HEK293 (cell line): Measurements from ENCODE around the gene KANK3.

Source experiments
- ATF2 ChIP-seq: fragments of 450-650 bp; formaldehyde crosslinking; IDR thresholded peaks from 2 replicates; pipeline ENCODE4 v1.5.1; 2016; ENCODE audit warnings: missing biosample characterization, missing genetic modification characterization, low read depth
- CTCF ChIP-seq: fragments of 450-650 bp; formaldehyde crosslinking; IDR thresholded peaks from 2 replicates; pipeline ENCODE4 v1.5.1; 2016; ENCODE audit warnings: missing biosample characterization, missing genetic modification characterization
- REST ChIP-seq: fragments of 450-650 bp; formaldehyde crosslinking; IDR thresholded peaks from 2 replicates; pipeline ENCODE4 v1.5.1; 2016; ENCODE audit warnings: missing biosample characterization, missing genetic modification characterization
- WT1 ChIP-seq: fragments of 450-650 bp; formaldehyde crosslinking; IDR thresholded peaks from 2 replicates; pipeline ENCODE4 v1.5.1; 2016; ENCODE audit warnings: missing biosample characterization, missing genetic modification characterization
- ZBTB10 ChIP-seq: fragments of 450-650 bp; formaldehyde crosslinking; IDR thresholded peaks from 2 replicates; pipeline ENCODE4 v1.5.1; 2016; ENCODE audit warnings: missing biosample characterization, missing genetic modification characterization
- ZFHX2 ChIP-seq: fragments of 450-650 bp; formaldehyde crosslinking; conservative IDR thresholded peaks from 2 replicates; pipeline ENCODE4 v1.5.1; 2016; ENCODE audit warnings: missing biosample characterization, missing genetic modification characterization
- ZNF155 ChIP-seq: fragments of 450-650 bp; formaldehyde crosslinking; IDR thresholded peaks from 2 replicates; pipeline ENCODE4 v1.5.1; 2016; ENCODE audit warnings: missing biosample characterization, missing genetic modification characterization
- ZNF19 ChIP-seq: fragments of 450-650 bp; formaldehyde crosslinking; IDR thresholded peaks from 2 replicates; pipeline ENCODE4; 2016; ENCODE audit warnings: missing biosample characterization, missing genetic modification characterization, low read depth
- ZNF2 ChIP-seq: fragments of 450-650 bp; formaldehyde crosslinking; IDR thresholded peaks from 2 replicates; pipeline ENCODE4 v1.5.1; 2016; ENCODE audit warnings: missing biosample characterization, missing genetic modification characterization
- ZNF335 ChIP-seq: fragments of 450-650 bp; formaldehyde crosslinking; conservative IDR thresholded peaks from 2 replicates; pipeline ENCODE4 v1.5.1; 2016; ENCODE audit warnings: missing biosample characterization, missing genetic modification characterization
- ZNF560 ChIP-seq: fragments of 450-650 bp; formaldehyde crosslinking; IDR thresholded peaks from 2 replicates; pipeline ENCODE4 v1.5.1; 2017; ENCODE audit warnings: missing biosample characterization, missing genetic modification characterization, borderline replicate concordance
- ZNF561 ChIP-seq: fragments of 450-650 bp; IDR thresholded peaks from 2 replicates; pipeline ENCODE4 v1.5.1; 2018; ENCODE audit warnings: missing biosample characterization, missing genetic modification characterization, borderline replicate concordance
- ZNF777 ChIP-seq: fragments of 450-650 bp; formaldehyde crosslinking; IDR thresholded peaks from 2 replicates; pipeline ENCODE4 v1.5.1; 2017; ENCODE audit warnings: missing biosample characterization, missing genetic modification characterization, borderline replicate concordance
- ZNF791 ChIP-seq: fragments of 450-650 bp; formaldehyde crosslinking; IDR thresholded peaks from 2 replicates; pipeline ENCODE4 v1.5.1; 2016; ENCODE audit warnings: missing biosample characterization, missing genetic modification characterization

GRCh38 chr19:8310342-8311055 lies 32.6 kb downstream of the KANK3 start:
- TF ChIP-seq ZNF2 (tag by site-specific recombination), result no peak
- no peak for TF ChIP-seq CTCF (tag by site-specific recombination)
- TF ChIP-seq REST (tag by site-specific recombination), result no peak
- TF ChIP-seq WT1 (tag by site-specific recombination), result no peak
- TF ChIP-seq ZNF791 (tag by site-specific recombination), result no peak
- TF ChIP-seq ZNF335, result no peak
- no peak for TF ChIP-seq ATF2 (tag by site-specific recombination)
- no peak for TF ChIP-seq ZNF560 (tag by site-specific recombination)
- no peak for TF ChIP-seq ZNF777 (tag by site-specific recombination)
- TF ChIP-seq ZFHX2 (tag by site-specific recombination), result no peak
- no peak for TF ChIP-seq ZNF155 (tag by site-specific recombination)
- TF ChIP-seq ZNF19 (tag by site-specific recombination), result no peak
- TF ChIP-seq ZBTB10 (tag by site-specific recombination), result no peak
- TF ChIP-seq ZNF561 (tag by site-specific recombination), result no peak
